Neural cell (in vitro differentiated cells): ENCODE measurements around the gene DNASE1L2.

Experiments used
- CTCF ChIP-seq: fragments of 450-650 bp; IDR thresholded peaks from 2 replicates; pipeline ENCODE4 v1.5.1; 2014; ENCODE audit warnings: antibody characterized with exemption, mild to moderate bottlenecking, moderate library complexity; ENCODE audit not compliant: poor library complexity, severe bottlenecking
- SMC3 ChIP-seq: fragments of 450-650 bp; conservative IDR thresholded peaks from 2 replicates; pipeline ENCODE4 v1.6.1; 2014; ENCODE audit warnings: antibody characterized with exemption, mild to moderate bottlenecking, moderate library complexity; ENCODE audit not compliant: poor library complexity

DNA sequence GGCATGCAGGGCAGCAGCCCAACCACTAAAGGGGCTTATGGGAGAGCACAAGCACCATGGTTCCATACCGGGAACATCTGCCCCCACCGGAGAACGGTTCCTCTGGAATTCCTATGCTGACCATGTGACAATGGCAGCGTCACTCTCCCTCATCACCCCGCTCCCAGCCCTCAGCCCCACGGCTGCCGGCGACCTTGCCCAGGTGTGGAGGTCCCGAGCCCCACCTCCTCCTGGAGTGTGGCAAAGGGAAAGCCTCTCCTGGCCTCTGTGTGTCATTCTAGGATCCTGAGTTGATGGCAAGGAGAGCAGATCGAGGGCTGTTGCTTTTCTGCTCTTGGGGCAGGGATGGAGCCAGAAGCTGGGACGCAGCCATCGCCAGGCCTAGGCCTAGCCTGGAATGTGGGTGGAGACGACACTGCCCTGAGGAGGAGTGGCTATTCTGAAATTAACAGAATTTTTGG lies 49.5 kb downstream of the DNASE1L2 start:
- TF ChIP-seq SMC3 (no peak), CTCF (no peak)
